Measurements from ENCODE around the gene OSBPL2.

The OSBPL2 gene

DNA sequence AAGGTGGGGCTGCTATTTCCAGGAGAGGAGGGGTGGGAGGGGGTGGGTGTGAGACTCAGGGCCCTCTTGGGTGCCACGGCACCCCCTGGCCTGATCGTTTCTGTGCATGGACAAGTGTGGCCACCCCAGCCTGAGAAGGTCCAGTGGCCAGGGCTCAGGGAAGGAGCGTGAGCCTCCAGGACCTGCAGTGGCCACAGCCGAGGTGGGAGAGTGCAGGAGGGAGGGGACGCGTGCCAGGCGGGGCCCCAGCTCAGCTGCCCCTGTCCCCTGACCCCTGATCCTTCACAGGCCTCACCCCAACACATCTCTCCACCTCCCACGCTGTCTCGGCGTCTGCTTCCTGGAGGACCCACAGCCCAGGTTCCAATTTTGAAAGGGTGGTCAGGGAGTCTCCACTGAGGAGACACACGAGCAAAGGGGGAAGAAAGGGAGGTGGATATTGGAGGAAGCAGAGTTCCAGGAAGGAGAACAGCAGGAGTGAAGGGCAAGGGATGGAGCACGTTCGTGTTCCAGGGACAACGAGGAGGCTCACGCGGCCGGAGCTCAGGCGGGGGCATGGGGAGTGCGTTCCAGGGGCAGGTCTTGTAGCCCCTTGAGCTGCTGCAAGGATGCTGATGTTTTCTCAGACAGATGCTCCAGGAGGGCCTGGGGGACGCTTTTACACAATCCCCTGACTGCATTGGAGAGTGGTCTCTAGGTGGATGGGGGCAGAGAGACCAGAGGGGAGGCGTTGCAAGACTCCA lies 14.0 kb upstream of the OSBPL2 start:
- DNase-seq (ENCODE audit: low read depth), result no peak

DNA sequence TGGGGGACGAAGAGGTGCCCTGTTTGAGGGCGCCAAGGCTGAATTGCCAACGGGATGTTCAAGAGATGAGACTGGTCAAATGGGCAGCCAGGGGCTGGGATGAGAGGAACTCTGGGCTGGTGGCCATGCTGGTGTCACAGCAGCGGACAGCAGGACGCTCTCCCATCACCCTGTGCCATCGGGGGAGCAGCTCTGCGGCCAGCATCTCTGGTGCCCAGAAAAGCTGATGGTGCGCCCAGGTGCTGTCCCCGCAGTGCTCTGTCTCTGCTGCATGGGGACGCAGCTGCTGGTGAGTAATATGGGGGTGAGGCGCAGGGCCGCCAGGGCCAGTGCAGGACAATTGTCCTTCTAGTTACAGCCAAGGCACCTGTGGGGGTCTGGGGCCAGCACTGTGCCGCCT lies 13.3 kb upstream of the OSBPL2 start:
- no peak overlapping the region for H3K4me3 ChIP-seq (replicated peaks; ENCODE audit: low read depth, low read length)
- no peak for DNase-seq (ENCODE audit: low read depth)
- TF ChIP-seq, protein P1, sequence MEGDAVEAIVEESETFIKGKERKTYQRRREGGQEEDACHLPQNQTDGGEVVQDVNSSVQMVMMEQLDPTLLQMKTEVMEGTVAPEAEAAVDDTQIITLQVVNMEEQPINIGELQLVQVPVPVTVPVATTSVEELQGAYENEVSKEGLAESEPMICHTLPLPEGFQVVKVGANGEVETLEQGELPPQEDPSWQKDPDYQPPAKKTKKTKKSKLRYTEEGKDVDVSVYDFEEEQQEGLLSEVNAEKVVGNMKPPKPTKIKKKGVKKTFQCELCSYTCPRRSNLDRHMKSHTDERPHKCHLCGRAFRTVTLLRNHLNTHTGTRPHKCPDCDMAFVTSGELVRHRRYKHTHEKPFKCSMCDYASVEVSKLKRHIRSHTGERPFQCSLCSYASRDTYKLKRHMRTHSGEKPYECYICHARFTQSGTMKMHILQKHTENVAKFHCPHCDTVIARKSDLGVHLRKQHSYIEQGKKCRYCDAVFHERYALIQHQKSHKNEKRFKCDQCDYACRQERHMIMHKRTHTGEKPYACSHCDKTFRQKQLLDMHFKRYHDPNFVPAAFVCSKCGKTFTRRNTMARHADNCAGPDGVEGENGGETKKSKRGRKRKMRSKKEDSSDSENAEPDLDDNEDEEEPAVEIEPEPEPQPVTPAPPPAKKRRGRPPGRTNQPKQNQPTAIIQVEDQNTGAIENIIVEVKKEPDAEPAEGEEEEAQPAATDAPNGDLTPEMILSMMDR (IDR thresholded peaks at IDR 0.05; ENCODE audit: low read length, missing control alignments), result no peak

More for the DNA sequence above, 14.0 kb upstream of the OSBPL2 start:
- H3K4me3 ChIP-seq (replicated peaks; ENCODE audit: low read depth, low read length), result no peak overlapping the region
- TF ChIP-seq, protein P1 (IDR thresholded peaks at IDR 0.05; ENCODE audit: low read length, missing control alignments), result no peak

- no peak for DNase-seq (ENCODE audit: low read depth)
- TF ChIP-seq, protein P1 (IDR thresholded peaks at IDR 0.05; ENCODE audit: low read length, missing control alignments), result no peak
- H3K4me3 ChIP-seq (replicated peaks; ENCODE audit: low read depth, low read length), result no peak overlapping the region
Observed at GRCh38 chr20:62225820-62226635, 12.3 kb upstream of the OSBPL2 start.

- TF ChIP-seq, protein P1 (IDR thresholded peaks at IDR 0.05; ENCODE audit: low read length, missing control alignments), result no peak
- DNase-seq (ENCODE audit: low read depth), result no peak
Observed at GRCh38 chr20:62226707-62227590, 11.4 kb upstream of the OSBPL2 start.

DNA sequence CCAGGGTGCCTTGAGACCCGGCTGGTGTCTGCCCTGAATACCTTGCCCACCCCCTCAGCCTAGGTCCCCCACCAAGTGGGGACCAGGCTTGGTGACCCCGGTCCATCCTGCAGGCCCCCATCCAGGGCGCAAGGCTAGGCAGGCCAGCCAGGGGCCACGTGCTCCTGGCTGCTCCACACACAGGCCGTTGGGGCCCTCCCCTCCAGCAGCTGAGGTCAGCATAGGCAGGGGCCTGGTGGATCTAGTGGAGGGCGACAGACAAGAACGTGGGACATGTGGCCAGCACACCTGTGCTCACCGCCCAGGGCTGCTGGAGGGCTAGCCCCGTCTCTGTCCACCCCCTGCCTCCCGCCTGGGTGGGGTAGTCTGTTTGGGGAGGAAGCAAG lies 10.7 kb upstream of the OSBPL2 start:
- TF ChIP-seq, protein P1 (IDR thresholded peaks at IDR 0.05; ENCODE audit: low read length, missing control alignments), result no peak
- no peak overlapping the region for H3K4me3 ChIP-seq (replicated peaks; ENCODE audit: low read depth, low read length)
- DNase-seq (ENCODE audit: low read depth), result no peak

More at GRCh38 chr20:62226707-62227590, 11.4 kb upstream of the OSBPL2 start:
- no peak overlapping the region for H3K4me3 ChIP-seq (replicated peaks; ENCODE audit: low read depth, low read length)
